NCI-H748 (cell line): ENCODE results near the gene PEPD.

Experiments used
- DNase-seq: peaks from one replicate; lab custom pipeline; 2025; ENCODE audit not compliant: unreplicated experiment; lab: John Stamatoyannopoulos, UW

PEPD gene

DNA sequence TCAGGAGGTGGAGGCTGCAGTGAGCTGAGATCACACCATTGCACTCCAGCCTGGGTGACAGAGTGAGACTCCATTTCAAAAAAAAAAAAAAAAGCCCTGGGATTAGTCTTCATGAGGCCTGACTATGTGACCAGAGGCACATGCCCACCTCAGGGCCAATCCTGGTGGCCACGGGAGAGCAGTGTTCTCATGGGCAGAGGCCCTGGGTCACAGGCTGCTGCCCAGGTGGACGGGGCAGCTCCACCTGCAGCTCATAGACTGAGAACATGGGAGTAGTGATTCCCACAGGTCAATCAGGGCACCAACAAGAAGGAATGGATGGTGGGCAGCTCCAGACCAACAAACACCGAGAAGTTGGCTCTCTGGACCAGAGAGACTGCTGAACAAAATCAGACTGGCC lies 26.1 kb upstream of the PEPD start:
- no peak for DNase-seq

DNA sequence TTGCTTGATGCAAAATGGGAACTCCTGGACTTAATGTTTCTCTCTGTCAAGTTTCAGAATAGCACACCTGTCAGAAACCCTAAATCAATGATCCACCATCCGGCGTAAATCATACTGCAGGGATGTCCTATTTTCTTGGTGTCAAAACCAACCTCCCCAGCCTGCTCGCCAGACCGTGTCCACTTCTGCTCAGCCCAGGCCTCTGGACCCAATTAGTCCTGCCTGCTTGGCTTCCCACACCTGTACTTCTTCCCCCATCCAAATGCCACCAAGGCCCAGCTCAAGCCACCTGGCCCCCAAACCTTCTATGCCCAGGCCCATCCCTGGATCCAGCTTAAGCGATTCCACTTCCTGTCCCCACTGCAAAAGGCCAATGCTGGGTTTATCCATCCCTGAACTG lies 25.1 kb upstream of the PEPD start:
- no peak for DNase-seq

- DNase-seq = no peak
These were observed 23.8 kb upstream of the PEPD start for GRCh38 chr19:33545217-33545981.

GRCh38 chr19:33535226-33535625 lies 13.6 kb upstream of the PEPD start:
- no peak for DNase-seq

- DNase-seq = no peak
These were observed 11.4 kb upstream of the PEPD start for GRCh38 chr19:33532859-33533460.

GRCh38 chr19:33530842-33531241 lies 9.3 kb upstream of the PEPD start:
- DNase-seq = no peak

DNA sequence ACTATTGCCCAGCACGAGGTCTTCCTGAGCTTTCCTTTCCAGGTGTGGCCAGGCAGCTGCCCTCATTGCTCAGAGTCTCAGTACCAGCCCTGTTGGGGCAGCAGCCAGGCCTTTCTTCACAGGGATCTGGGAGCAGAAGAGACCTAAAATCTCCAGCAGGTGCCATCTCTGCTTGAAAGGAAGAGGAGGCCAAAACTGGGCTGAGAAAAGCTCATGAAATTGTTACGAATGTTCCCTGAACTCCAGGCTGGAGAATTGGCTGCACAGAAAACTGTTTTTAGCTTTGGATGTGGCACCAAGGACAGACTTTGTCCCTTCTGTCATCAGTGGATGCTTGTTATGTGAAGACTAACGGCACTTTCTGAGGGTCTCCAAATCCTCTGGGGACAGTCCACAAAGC lies 8.7 kb upstream of the PEPD start:
- DNase-seq = no peak

DNA sequence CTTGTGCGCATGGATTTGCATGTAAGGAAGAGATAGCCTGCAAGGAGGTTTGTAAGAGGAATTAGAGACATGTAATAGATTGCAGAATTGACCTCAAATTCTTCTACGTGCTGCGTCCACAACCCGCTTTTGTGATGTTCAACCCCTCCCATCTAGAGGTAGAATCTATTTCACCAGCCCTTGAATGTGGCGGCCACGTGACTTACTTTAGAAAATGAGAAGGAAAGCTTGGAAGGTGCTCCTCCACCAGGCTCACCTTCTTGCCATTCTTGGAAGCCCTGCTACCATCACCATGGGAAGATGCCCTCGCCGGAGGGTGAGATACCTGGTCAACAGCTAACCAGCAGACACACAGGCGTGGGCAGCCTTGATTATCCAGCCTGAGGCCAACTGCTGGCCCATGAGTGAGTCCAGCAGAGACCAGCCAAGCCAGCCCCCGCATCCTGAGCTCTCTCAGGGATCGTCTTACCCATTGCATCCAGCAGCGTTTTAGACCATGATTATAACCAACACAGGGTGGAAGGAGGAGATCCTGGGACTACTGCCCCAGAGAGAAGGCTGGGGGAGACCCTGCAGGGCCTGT lies 7.6 kb upstream of the PEPD start:
- no peak for DNase-seq

DNA sequence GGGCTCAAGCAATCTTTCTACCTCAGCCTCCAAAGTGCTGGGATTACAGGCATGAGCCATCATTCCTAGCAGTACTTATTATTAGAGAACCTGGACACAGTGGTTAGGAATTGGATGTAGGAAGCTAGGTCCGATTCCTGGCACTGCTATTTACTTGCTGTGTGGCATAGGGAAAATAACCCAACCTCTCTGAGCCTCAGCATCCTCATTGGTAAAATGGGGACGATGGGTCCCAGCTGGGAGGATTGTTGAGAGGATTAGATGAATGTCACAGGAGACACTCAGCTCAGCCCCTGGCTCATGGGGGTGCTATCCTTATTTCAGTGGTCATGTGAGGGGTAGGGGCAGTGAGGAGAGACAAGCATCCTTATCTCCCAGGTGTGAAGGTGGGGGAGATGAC lies 6.8 kb upstream of the PEPD start:
- DNase-seq = no peak

GRCh38 chr19:33527125-33527524 lies 5.5 kb upstream of the PEPD start:
- DNase-seq = no peak

DNA sequence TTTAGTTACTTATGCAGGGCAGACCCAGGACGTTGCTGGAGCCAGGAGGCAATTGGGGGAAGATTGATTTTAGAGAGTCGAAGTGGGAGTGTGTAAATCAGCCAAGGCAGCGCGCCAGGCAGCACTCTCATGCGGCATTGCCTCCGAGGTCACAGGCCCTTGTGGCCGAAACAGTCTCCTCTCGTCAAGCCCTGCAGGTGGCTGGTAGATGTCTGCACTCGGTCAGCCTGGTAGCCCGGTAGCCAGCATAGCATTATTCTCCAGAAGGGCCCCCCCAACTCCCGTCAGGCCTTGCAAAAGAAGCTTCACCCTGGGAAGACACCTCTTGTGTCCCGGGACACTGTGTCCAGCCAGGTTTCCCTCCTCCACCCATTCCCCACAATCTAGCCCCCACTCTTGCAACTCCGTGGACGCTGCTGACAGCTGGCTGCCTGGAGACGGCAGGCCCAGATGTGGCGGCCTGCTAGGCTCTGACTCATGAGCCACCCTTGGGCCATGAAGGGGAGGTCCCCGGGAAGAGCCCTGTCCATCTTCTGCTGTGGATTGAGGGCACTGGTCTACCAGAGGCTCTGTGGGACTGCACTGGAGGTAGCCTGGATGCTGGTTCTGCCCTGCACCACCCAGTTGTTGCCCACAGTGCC lies 2.6 kb upstream of the PEPD start:
- DNase-seq = no peak

GRCh38 chr19:33523167-33523566 lies 1.6 kb upstream of the PEPD start:
- DNase-seq = no peak

GRCh38 chr19:33522371-33522662 lies 726 bp upstream of the PEPD start:
- DNase-seq = no peak

- DNase-seq = no peak
These were observed 629 bp downstream of the PEPD start for GRCh38 chr19:33520844-33521479.

DNA sequence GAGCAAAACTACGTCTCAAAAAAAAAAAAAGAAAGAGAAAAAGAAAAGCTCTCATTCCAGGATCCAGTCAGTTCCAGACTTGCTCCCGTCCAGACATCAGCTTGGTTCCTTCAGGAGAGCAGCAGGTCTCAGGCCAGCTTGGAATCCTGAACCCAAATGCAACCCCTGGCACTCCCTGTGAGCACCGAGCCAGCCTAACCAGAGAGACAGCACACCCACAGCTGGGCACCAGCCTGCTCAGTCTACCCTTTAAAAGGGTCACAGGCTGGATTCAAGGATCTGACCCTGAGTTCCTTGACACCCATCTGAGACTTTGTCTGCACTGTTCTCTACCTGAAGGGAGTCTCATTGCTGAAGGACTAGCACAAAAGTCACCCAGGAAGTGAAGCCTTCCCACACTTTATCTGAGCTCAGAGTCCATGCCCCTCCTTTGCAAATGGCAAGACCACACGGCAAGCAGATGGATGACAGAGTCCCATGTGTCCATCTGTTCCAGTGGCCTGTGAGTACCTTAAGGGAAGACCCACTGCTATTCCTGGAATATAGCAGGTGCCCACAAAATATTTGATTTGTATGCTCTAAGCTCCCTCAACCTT lies 1.4 kb downstream of the PEPD start:
- no peak for DNase-seq

- DNase-seq = no peak
These were observed 2.2 kb downstream of the PEPD start for GRCh38 chr19:33519416-33519815.

DNA sequence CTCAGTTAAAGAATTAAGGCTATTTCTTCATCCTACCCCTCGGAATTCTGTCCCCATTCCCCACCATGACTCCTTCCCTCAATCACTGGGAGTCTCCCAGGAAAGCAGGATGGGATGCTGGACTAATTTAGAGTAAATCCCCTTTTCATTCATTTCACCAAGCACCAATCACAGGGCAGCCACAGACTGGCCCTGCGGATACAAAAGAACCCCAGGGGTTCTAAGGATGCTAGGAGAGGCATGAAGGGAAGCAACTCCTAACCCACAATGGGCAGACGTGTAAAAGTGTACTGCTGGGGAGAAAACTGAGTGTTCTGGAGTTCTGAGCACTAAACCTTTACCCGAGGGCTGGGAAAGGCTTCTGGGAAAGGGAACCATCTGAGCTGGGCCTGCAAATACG lies 3.0 kb downstream of the PEPD start:
- no peak for DNase-seq

DNA sequence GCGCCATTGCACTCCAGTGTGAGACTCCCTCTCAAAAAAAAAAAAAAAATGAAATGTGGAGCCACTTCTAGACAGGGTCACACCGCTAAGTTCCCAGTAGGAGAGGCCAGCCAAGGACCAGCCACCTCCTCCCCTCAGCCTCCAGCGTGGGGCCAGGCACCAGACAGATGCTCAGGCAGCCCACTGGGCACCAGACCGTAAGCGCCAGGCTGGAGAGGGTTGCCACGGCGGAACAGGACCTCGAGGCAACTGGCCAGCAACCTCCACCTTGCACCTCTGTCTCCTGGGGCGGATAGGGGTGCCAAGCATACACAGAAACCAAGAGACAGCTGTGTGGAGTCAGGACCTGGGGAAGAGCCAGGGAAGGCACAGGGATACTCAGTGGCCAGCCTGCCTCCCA lies 3.7 kb downstream of the PEPD start:
- DNase-seq = no peak

GRCh38 chr19:33515921-33516320 lies 5.7 kb downstream of the PEPD start:
- no peak for DNase-seq

DNA sequence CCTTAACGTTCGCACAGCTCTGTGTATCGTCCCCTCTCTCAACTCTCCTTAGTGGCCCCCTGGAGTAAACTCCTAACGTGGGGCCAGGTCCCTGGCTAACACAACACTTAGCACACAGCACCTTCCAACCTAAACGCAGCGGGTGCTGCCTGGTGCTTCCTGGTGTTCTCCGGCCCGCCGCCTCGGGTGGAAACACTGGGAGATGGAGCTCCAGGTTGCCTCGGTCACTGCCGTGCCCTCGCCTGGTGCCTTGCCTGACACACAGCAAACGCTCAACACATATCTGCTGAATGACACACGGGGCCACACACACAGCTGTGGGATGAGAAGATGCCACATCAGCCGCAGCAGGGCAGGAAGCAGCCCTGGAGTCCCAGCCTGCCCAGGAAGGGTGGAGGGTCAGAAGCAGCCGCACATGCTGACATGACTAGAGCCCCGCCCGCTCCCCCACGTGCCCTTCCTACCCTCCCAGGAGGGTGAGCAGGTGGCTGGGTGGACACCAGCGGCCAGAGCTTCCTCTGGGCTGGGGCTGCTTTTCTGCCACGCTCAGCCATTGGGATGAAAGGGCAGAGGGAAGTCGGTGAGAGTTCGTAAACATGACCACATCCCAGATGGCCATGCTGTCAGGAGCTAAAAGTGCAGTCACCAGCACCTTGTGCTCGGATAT lies 6.6 kb downstream of the PEPD start:
- DNase-seq = no peak

- no peak for DNase-seq
These were observed 8.2 kb downstream of the PEPD start for GRCh38 chr19:33513424-33513823.
